GM12892 (cell line): Measurements from ENCODE around the gene DNAH11.

Experiments
- DNase-seq: peaks from one replicate; pipeline ENCODE4 v3.0.0; 2011; ENCODE audit not compliant: insufficient read length
- FAIRE-seq: peaks from 2 replicates; lab custom pipeline; 2011; peaks lifted over from hg19 to GRCh38; lab: Jason Lieb, UNC
- POLR2A ChIP-seq: IDR thresholded peaks from 2 replicates; pipeline ENCODE4 v1.6.1; 2011; ENCODE audit warnings: low read depth, low read length, control low read depth
- POLR2AphosphoS5 ChIP-seq: IDR thresholded peaks from 2 replicates; pipeline ENCODE4 v1.6.1; 2011; ENCODE audit warnings: low read depth, low read length, control low read depth
- TAF1 ChIP-seq: IDR thresholded peaks from 2 replicates; pipeline ENCODE4 v1.6.1; 2011; ENCODE audit warnings: low read depth, mild to moderate bottlenecking, control low read depth, low read length, borderline replicate concordance

Gene DNAH11

DNA sequence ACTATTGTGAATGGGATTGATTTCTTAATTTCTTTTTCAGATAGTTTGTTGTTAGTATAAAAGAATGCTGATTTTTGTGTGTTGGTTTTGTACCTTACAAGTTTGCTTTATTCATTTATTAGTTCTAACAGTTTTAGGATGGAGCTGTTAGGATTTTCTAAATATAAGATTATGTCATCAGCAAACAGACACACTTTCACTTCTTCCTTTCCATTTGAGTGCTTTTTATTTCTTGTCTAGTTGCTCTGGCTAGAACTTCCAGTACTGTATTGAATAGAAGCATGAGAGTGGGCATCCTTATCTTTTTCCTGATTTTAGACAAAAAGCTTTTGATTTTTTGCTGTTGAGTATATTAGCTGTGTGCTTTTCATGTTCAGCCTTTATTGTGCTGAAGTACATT is 81.5 kb downstream of the DNAH11 start:
- TF ChIP-seq POLR2AphosphoS5 (no peak), TAF1 (no peak), POLR2A (no peak)
- FAIRE-seq (no peak), DNase-seq (no peak)

DNA sequence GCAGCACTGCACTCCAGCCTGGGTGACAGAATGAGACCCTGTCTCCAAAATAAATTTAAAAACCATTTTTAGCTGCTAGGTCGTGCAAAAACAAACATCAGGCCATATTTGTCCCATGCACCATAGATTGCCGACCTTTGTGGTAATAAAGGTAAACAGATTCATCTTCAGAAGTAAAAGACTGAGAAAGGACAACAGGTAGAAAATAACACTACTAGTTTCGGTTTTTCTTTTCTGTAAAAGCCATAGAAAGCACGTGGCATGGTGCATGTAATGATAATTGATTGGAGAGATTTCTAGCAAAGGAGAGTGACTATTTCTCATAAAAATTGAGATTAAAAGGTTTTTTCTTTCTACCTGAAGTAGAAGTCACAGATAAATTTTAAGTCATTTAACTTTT is 93.9 kb downstream of the DNAH11 start:
- FAIRE-seq, result no peak
- TF ChIP-seq POLR2A, result no peak
- no peak for DNase-seq

DNA sequence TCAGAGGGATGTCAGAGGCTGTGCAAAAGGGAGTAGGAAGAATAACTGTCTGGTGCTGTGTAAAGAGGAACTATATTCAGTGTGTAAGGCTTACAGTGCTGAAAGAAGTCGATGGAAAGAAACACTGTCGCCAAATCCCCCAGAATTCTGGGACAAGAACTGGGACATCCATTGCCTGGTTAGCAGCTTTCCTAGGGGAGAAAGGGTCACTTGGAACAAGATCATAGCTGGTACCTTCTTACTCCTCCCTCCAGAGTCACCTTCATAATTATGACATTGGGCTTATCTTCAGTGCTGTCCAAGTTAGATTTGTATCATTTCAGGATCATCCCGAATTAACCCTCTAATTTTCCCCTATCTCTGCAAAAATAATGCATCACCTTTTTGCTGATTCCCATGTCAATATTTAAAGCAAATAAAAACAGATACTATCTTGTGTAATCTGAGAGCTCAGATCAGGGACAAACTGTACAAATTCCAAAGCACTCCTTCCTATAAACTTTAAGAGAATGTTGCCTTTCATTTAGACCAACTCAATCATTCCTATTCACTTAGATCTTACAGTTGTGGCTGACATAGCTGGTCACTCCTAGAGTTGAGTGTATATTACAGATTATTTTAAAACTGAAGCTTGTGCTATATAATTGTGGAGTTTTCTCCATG is 96.5 kb downstream of the DNAH11 start:
- no peak for TF ChIP-seq POLR2A
- TF ChIP-seq TAF1, result no peak
- no peak for TF ChIP-seq POLR2AphosphoS5
- no peak for FAIRE-seq

DNA sequence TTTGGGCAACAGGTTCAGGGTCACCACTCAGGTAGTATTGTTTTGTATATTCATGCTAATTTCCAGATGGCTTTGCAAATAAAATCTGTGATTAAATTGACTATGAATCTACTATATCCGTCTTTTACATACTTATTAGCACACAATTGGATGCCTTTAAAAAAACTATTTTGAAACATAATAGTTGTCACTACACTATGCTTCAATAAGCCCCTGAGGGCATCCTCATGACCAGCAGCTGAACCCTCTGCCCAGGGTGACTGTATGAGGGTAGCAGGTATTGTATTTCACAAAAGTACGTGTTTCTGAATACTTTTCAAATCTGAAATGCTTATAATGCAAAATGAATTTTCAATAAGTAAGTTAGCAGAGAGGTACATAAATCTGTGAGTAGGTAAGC is 97.3 kb downstream of the DNAH11 start:
- FAIRE-seq (no peak), DNase-seq (no peak)
- TF ChIP-seq TAF1 (no peak), POLR2A (no peak), POLR2AphosphoS5 (no peak)

More for the DNA sequence above, 96.5 kb downstream of the DNAH11 start:
- DNase-seq, result no peak

DNA sequence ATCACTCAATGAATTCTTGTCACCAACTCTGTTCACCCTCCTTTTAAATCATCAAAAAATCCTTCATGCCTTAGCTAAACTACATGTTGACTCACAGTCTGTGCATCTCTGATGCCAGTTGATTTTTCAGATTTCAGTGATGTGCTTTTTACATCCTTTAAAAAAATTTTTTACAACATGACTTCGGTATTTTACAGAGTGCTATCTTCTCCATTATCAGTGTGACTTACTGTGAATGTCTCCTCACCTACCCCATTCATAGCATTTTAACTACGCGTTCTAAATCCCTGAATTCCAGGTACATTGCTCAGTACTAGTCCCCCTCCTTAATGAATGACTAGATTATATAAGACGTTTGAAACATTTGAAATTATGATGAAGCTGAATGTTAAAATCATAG is 98.7 kb downstream of the DNAH11 start:
- no peak for TF ChIP-seq POLR2A
- no peak for TF ChIP-seq TAF1
- TF ChIP-seq POLR2AphosphoS5, result no peak
- DNase-seq (no peak), FAIRE-seq (no peak)

DNA sequence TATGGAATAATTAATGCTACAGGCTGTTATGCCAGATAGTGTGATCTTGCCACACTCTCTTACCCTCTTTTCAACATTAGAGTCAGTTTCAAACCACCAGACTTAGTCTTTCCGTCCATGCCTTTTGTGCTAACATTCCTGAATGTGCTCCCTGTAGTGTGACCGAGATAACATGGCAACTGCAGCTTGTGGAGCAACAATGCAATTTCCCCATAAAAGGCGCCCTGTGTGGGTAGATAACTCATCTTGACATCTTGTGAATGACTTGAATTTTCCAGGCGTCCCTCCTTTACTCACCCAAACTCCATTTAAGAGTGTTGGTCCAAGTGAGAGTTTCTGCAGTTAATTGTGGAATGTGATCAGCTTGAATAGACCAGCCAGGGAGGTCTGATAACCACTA is 99.6 kb downstream of the DNAH11 start:
- DNase-seq (no peak), FAIRE-seq (no peak)
- TF ChIP-seq TAF1 (no peak), POLR2AphosphoS5 (no peak), POLR2A (no peak)

DNA sequence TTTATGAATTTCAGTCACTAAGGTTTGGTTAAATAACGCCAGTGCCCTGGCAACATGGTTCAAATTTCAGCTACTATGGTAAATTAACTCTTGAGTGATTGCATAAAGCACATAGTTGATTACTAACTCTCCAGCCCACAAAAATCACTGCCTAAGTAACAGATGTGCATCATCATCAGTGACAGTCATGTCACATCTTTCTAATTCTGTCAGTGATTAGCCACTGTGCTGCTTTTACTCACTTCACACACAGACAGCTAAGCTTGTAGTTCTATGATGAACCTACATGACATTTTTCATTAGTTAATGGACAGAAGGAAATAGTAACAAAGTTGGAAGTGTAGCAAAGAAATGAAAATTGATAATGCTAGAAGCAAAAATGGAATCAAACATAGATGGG is 108.9 kb downstream of the DNAH11 start:
- TF ChIP-seq POLR2AphosphoS5 (no peak), POLR2A (no peak)
- DNase-seq, result no peak
- FAIRE-seq, result no peak

DNA sequence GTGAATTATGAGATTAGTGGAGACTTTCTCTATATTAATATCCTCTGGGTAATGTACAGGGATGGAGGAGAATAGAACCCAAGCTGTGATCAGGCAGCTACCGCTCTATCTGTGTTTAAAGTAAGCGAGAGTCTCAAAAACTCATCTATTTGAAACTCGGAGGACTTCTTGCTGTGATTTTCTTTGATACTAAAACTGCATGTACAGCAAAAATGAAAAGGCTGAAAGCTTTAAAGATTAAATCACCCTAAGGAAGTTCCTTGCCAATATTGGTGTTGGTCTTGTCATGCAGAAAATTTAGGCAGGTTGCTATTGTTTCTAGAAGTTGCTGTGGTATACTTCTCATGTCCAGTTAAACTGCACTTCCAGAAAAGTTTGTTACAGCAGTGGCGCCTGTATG is 110.8 kb downstream of the DNAH11 start:
- no peak for DNase-seq
- TF ChIP-seq POLR2A (no peak), POLR2AphosphoS5 (no peak), TAF1 (no peak)
- no peak for FAIRE-seq

DNA sequence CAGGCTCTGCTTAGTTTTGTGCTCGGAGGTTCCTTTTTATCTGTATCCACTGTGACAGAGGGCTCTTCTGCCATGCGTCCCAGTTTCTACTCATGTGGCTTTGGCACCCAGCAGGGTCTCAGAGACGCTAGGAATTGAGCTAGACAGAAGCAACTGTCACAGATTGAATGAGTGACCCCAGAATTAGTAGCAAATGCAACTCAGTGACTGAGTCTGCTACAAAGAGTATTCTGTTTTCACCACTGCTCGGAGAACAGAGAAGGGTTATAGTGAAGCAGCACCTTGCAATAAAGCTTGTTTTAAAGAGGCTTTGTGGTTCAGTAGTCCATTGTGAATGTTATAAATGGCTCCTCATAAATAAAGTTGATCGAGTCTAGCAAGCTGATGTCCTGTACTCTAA is 113.2 kb downstream of the DNAH11 start:
- FAIRE-seq (no peak), DNase-seq (no peak)
- TF ChIP-seq POLR2AphosphoS5 (no peak), TAF1 (no peak), POLR2A (no peak)

DNA sequence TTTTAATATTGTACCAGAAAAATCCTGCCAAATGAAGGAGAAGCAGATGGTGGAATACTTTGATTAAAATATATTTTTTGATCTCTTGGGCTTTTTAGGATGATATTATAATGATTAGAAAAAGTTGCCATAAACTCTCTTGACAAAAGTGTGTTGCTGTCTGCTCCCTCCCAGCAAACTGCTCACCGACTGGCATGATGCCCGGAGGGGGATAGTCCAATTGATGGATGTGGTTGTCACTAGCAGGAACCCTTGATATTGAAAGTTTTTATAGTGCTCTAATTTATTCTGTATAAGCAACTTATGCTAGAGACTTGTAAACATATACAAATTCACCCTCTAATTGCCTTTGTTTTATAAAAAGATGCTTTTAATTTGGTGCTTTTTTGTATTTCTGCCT is 114.0 kb downstream of the DNAH11 start:
- DNase-seq, result no peak
- no peak for TF ChIP-seq POLR2AphosphoS5
- TF ChIP-seq POLR2A, result no peak
- no peak for FAIRE-seq

DNA sequence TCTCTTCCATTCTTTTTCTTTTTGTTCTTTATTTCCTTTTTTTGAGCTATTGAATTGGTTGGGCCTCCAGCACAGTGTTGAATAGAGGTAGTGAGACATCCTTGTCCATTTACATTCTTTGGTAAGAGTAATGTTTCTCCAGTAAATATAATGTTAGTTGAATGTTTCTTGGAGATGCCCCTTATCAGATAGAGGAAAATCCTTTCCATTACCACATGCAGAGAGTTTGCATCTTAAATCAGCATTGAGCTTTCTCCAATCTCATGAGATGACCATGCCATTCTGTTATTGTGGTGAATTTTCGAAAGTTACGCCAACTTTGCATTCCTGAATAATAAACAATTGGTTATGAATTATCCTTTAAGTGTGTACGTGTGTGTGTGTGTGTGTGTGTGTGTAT is 127.7 kb downstream of the DNAH11 start:
- TF ChIP-seq TAF1 (no peak), POLR2AphosphoS5 (no peak), POLR2A (no peak)
- FAIRE-seq, result no peak
- no peak for DNase-seq

DNA sequence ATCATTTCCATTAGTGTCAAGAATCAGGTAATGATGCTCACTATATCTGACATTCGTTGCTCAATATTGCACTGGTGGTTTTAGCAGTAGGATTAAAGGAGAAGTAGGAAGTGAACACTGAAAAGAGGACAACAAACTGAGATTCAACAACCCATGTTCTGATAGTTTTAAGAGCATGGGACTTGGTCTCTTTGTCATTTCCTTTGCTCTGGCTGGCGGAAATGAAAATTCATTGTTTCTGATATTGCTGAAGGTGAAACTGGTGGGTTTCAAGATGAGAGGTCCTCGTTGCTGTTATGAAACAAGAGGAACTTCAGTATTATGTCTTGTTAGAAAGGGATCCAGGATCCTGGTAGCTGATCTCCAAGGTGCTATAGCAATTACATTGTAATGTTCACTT is 129.0 kb downstream of the DNAH11 start:
- TF ChIP-seq POLR2AphosphoS5 (no peak), TAF1 (no peak), POLR2A (no peak)
- FAIRE-seq, result peak; percentile 64
- DNase-seq, result no peak

DNA sequence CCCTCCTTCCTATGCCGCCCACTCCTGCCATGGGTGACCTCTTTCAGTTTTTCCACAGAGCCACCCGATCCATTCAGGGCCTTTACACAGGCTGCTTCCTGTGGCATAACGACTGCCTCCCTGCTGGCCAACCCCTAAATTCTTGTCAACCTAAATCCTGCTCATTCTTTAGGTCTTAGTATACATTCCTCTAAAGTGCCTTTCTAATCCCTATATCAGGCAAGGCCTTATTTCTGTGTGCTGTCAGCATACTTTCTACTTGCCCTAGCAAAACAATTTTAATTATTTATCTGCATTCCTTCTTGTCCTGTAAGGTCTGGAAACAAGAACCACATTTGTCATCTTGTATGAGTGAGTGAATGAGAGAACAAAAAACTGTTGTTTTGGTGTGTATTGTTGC is 132.4 kb downstream of the DNAH11 start:
- no peak for TF ChIP-seq TAF1
- no peak for TF ChIP-seq POLR2AphosphoS5
- no peak for FAIRE-seq
- no peak for DNase-seq
